Mesothelial cell of epicardium (in vitro differentiated cells): Measurements from ENCODE around the gene PIK3AP1. TPM values are rescaled to one million over a fixed set of nuclear protein-coding genes. Genes with fewer than 3 reads are reported as not detected.

Source experiments
- DNase-seq, 2 experiments: peaks; one replicate each; pipeline ENCODE4 v3.0.0; 2021; ENCODE audit warnings: low spot score in 2 of 2; ENCODE audit not compliant: unreplicated experiment in 2 of 2
- H3K27ac Mint-ChIP-seq: 2 replicates; pipeline ENCODE4 v1.8.0; 2021; ENCODE audit warnings: mixed read lengths
- H3K27me3 Mint-ChIP-seq: 2 replicates; pipeline ENCODE4 v1.8.0; 2021; ENCODE audit warnings: low read depth, mixed read lengths
- H3K36me3 Mint-ChIP-seq: 2 replicates; pipeline ENCODE4 v1.8.0; 2021; ENCODE audit warnings: mixed read lengths
- H3K4me1 Mint-ChIP-seq: 2 replicates; pipeline ENCODE4 v1.8.0; 2021; ENCODE audit warnings: mixed read lengths
- H3K4me3 Mint-ChIP-seq: 2 replicates; pipeline ENCODE4 v1.8.0; 2021; ENCODE audit warnings: mild to moderate bottlenecking, moderate library complexity, mixed read lengths
- H3K9me3 Mint-ChIP-seq: 2 replicates; pipeline ENCODE4 v1.8.0; 2021; ENCODE audit warnings: mixed read lengths
- CTCF ChIP-seq: fragments of 200-600 bp; sonication (generic); IDR thresholded peaks from one replicate; pipeline ENCODE4 v1.5.0; 2021; ENCODE audit warnings: antibody characterized with exemption; ENCODE audit not compliant: unreplicated experiment
- total RNA-seq: library from RNA; stranded (reverse); gene quantifications from 3 replicates; pipeline ENCODE4 v1.2.1, GENCODE V29; 2021

Gene PIK3AP1
- total RNA-seq, 1 donor from 2014 or later = 0.36 TPM

DNA sequence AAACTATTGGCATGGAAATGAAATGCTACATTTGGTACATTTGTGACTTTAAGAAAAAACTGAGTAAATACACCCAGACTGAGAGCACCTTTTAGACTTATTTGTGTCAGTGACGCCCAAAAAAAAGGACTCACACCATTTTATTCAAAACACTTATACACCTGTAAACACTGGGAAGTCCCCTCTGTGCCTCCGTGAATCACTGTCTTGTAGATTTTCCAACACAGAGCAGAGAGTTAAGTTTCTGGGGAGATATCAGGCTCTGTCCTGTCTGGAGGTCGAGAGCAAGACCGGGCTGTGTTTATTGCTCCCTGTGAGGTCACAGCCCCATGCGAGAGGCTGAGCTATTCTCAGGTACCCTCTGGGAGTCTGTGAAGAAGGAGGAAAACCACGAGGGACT, 72.8 kb downstream of the PIK3AP1 start:
- TF ChIP-seq CTCF = no peak
- Mint-ChIP-seq H3K4me1 (no peaks in the 10 kb centered on the region), H3K27me3 (peaks cover 19% of the 10 kb centered on the region), H3K36me3 (no peaks in the 10 kb centered on the region), H3K27ac (no peak overlapping the region), H3K9me3 (no peaks in the 10 kb centered on the region), H3K4me3 (no peak overlapping the region)
- no peak for DNase-seq

DNA sequence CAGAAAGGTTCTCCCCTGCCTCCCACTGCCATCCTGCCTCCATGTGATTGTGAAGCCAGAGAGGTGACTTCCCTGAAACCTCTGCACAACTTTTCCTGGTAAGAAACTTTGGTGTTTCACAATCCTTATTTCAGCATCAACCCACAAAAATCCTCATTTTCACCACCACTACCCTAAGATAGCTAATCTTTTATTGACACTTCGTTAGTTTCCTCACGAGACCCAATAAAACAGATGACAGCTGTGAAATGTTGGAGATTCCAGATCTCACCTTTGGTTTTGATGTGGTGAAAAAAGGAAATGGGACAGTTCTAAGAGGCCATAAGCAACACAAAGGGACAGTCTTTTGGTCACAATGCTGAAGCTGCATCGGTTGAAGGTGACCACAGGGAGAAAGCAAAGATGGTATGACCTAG, 73.6 kb downstream of the PIK3AP1 start:
- Mint-ChIP-seq H3K27ac (no peak overlapping the region), H3K4me3 (no peak overlapping the region), H3K36me3 (no peaks in the 10 kb centered on the region), H3K4me1 (no peaks in the 10 kb centered on the region), H3K27me3 (peaks cover 19% of the 10 kb centered on the region), H3K9me3 (no peaks in the 10 kb centered on the region)
- no peak for DNase-seq
- TF ChIP-seq CTCF = no peak

DNA sequence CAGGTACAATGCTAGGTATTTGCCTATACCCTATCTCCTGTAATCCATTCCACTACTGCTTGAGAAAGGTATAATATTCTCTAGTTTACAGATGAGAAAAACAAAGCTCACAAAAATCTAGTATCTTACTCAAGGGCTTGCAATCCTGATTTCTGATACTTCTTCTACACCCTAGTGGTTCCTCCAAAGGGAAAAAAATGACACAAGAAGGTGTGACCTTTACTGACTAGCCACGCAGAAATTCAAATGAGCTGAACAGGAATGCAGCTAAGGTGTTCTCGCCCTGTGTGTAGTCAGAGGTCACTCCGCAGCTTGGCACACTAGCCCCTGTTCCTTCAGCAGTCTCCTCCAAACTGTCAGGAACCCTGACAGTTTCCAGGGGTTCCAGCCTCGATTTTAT, 74.0 kb downstream of the PIK3AP1 start:
- Mint-ChIP-seq H3K9me3 (no peaks in the 10 kb centered on the region), H3K4me1 (no peaks in the 10 kb centered on the region), H3K27ac (no peak overlapping the region), H3K4me3 (no peak overlapping the region), H3K36me3 (no peaks in the 10 kb centered on the region), H3K27me3 (peaks cover 17% of the 10 kb centered on the region)
- DNase-seq = no peak
- TF ChIP-seq CTCF = no peak

DNA sequence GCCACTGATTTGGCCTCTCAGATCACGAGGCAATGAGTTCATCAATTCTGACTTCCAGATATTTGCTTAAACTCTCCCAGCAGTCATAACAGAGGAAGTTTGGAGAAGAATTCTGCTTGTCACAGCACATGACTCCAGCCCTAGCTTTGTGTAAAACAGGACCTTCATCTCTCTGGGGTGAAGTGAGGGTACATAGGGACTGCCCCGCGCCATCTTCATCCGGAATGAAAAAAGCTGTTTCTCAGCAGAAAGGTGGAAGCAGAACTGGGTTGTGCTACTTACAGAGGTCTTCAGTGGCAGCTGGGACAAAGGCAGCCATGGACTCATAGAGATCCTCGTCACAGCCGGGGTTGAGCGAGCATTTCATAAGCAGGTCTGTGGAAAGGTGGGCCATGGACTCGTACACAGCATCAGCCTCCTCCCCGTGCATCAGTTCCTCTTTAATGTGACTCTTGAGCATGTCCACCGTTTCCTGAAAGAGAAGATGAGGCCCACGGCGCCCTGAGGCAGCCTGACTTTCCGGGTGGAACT, 75.1 kb downstream of the PIK3AP1 start:
- H3K4me1 Mint-ChIP-seq = peaks cover under 1% of the 10 kb centered on the region
- H3K27me3 Mint-ChIP-seq = peaks cover 13% of the 10 kb centered on the region
- no peaks in the 10 kb centered on the region for H3K36me3 Mint-ChIP-seq
- H3K9me3 Mint-ChIP-seq = no peaks in the 10 kb centered on the region
- H3K27ac Mint-ChIP-seq = no peak overlapping the region
- no peak for TF ChIP-seq CTCF
- no peak overlapping the region for H3K4me3 Mint-ChIP-seq
- no peak for DNase-seq

DNA sequence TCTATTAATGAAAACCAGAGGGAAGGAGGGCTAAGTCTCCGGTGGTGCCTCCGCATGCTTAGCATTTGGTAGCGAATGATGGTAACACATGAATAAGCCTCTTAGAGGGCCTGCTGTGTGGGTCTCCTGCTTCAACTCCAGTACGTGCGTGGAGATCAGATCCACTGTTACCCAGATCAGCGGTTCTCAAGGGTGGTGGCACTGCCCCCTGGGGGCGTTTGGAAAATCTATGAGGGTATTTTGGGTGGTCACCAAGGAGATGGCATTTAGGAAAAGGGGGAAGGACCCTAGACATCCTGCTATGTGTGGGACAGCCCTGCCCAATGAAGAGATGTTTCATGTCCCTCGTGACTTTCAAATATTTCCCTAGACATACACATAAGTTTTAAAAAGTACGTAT, 76.4 kb downstream of the PIK3AP1 start:
- Mint-ChIP-seq H3K36me3 (no peaks in the 10 kb centered on the region), H3K4me3 (no peak overlapping the region), H3K27ac (no peak overlapping the region), H3K4me1 (peaks cover 6% of the 10 kb centered on the region), H3K27me3 (peaks cover 4% of the 10 kb centered on the region), H3K9me3 (no peaks in the 10 kb centered on the region)
- DNase-seq = no peak
- no peak for TF ChIP-seq CTCF

GRCh38 chr10:96642973-96643372, 77.3 kb downstream of the PIK3AP1 start:
- peaks cover 6% of the 10 kb centered on the region for H3K4me1 Mint-ChIP-seq
- DNase-seq = no peak
- H3K9me3 Mint-ChIP-seq = no peaks in the 10 kb centered on the region
- H3K36me3 Mint-ChIP-seq = no peaks in the 10 kb centered on the region
- H3K27ac Mint-ChIP-seq = no peak overlapping the region
- H3K27me3 Mint-ChIP-seq = peaks cover under 1% of the 10 kb centered on the region
- H3K4me3 Mint-ChIP-seq = no peak overlapping the region
- no peak for TF ChIP-seq CTCF
